Measurements from ENCODE around the gene HEYL.

The HEYL gene

DNA sequence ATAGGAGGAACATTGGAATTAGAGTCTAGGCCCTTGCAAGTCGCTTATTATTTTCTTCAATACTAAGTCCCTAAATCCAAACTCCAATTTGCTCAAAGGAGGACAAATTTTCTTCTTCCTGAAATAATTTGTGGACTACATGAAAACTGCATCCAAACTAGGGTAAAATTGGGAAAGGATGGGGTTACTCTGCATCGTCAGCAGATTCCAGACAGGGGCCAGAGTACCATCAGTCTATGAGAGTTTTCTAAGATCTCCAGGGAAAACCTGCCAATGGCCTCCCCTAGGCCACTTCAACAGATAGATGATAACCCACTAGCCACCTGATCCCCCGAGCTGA is 508 bp downstream of the HEYL start:
- no peak for DNase-seq
- TF ChIP-seq POLR2A (IDR thresholded peaks at IDR 0.05; ENCODE audit: low read length): no peak

DNA sequence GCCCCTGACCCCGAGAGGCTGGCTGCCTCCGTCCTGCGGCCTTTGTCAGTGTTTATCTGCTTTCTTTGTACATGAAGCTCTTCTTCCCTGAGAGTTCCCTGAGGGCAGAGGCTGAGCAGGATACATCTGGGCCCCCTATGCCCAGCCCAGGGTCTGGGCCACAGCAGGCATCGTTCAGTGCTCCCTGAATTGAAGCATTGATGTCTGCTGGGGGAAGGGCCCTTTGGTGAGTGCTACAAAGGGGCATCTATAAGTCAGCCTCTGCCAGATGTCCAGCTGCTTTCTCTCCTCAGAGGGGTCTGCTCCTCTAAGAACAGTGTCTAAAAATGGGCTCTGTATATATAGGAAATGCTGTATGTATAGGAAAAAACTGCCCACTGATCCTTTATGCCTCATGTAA is 2.1 kb downstream of the HEYL start:
- DNase-seq: no peak
- TF ChIP-seq POLR2A (IDR thresholded peaks at IDR 0.05; ENCODE audit: low read length): no peak
- TF ChIP-seq GATA1 (IDR thresholded peaks at IDR 0.05; ENCODE audit: low read depth, low read length): no peak

DNA sequence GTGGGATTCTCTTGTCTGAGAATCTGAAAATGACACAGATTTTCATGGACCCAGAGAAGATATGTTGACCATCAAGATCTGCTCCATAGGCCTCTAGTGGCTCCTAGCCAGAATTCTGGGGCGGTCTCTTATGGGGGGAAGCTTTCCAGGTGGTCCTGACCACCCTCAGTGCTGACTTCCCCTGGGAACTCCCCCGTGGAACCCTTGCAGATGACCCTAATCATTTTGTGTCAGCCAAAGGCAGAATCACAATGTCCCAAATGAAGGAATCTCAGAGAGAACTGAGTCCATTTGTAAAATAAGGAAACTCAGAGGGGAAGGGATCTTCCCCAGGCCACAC is 3.6 kb downstream of the HEYL start:
- TF ChIP-seq GATA1 (IDR thresholded peaks at IDR 0.05; ENCODE audit: low read depth, low read length) (no peak), POLR2A (IDR thresholded peaks at IDR 0.05; ENCODE audit: low read length) (no peak)

DNA sequence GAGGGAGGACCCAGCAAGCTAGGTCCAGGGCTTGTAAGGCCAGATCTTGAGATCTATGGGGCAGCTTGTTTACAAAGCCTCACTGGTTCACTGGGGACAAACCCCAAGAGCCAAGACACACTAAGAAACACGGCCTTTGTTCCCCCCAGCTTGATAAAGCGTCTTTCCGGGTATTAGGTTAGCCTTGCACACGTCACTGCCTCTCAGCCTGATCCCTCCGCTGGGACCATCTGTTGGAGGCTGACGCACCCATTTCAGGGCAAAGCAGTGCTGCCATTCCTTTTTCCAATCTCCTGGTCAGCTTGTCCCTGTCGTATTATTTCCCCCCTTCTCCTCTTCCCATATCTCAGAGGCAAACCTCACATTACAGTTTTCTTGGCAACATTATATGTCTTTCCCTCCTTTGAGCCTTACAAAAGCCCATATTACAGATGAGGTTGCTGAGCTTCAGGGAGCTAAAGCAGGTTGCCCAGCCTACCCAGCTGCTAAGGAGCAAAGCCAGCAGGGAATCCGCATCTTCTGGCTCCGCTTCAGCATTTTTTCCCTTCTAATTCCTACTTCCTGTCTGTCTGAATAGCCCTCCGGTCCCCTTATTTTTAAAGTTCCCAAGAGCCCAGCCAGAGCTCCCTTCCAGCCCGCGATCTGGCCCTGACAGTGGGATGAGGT is 4.1 kb downstream of the HEYL start:
- TF ChIP-seq POLR2A (IDR thresholded peaks at IDR 0.05; ENCODE audit: low read length): no peak
- no peak for TF ChIP-seq GATA1 (IDR thresholded peaks at IDR 0.05; ENCODE audit: low read depth, low read length)
- DNase-seq: no peak

More for the DNA sequence above, 3.6 kb downstream of the HEYL start:
- DNase-seq: no peak

DNA sequence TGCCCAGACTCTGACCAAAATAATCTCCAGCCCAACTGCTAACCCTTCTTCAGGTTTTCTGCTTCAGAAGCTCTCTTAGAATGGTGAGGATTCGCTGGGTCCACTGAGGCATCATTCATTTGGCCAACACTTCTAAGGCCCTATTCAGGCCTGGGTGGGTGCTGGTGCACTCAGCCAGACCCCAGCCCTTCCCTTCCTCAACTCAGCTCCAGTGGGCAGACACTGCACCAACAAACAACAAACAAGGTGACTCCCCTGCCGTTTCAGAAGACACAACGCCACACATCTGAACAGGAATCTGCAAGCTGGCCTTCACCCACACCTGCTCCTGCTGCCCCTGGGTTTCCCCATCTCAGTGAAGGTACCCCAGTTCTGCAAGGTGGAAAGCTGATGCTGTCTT is 6.0 kb downstream of the HEYL start:
- TF ChIP-seq POLR2A (IDR thresholded peaks at IDR 0.05; ENCODE audit: low read length) (no peak), GATA1 (IDR thresholded peaks at IDR 0.05; ENCODE audit: low read depth, low read length) (no peak)
- DNase-seq: no peak

DNA sequence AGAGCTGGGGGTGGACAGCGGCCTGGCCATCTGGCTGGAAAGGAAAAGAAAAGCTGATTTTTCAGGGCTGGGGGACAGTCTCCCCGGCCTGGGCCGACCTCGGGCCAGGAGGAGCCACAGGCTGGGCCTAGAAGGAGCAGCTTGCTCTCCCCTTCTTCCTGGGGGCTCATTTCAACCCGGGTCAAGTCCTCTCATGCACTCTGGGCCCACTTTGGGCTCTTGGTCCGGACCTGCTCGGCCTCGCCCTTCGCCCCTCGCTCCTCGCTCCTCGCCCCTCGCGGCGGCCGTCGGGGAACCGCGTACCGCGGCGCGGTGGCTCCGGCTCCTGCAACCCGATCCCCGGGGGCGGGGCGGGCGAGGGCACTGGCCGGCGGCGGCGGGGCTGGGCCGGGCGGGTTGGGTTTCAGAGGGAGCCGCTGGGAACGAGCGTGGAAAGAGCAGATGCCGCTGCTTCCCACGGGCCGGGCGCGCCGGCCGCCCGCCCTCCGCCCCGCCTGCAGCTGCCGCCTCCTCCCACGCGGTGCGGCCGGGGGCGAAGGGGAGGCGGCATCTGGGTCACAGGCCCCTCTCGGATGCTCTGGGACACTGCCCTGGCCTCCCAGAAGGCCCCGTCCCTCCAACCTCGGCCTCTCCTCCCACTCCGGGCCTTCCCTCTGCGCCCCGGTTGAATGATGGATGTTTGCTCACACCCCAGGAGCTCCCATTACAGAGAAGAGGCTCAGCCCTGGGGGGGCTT is 6.6 kb downstream of the HEYL start:
- no peak for DNase-seq
- TF ChIP-seq POLR2A (IDR thresholded peaks at IDR 0.05; ENCODE audit: low read length): no peak
- TF ChIP-seq GATA1 (IDR thresholded peaks at IDR 0.05; ENCODE audit: low read depth, low read length): no peak

DNA sequence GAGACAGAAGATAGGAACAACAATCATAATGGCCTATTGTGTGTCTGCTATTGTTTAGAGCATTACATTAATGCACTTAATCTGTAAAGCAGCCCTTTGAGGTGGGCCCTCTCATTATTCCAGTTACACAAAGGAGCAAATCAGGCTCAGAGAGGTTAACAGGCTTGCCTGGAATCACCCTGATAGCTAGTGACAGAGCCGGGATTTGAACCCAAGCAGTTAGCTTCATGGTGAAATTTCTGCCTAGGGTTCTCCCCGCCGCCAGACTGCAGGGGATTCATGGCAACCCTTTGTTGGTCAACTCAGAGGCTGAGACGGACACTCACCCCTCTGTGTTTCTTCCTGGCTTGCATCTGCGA is 7.1 kb downstream of the HEYL start:
- TF ChIP-seq POLR2A (IDR thresholded peaks at IDR 0.05; ENCODE audit: low read length): no peak
- no peak for TF ChIP-seq GATA1 (IDR thresholded peaks at IDR 0.05; ENCODE audit: low read depth, low read length)
- no peak for DNase-seq

DNA sequence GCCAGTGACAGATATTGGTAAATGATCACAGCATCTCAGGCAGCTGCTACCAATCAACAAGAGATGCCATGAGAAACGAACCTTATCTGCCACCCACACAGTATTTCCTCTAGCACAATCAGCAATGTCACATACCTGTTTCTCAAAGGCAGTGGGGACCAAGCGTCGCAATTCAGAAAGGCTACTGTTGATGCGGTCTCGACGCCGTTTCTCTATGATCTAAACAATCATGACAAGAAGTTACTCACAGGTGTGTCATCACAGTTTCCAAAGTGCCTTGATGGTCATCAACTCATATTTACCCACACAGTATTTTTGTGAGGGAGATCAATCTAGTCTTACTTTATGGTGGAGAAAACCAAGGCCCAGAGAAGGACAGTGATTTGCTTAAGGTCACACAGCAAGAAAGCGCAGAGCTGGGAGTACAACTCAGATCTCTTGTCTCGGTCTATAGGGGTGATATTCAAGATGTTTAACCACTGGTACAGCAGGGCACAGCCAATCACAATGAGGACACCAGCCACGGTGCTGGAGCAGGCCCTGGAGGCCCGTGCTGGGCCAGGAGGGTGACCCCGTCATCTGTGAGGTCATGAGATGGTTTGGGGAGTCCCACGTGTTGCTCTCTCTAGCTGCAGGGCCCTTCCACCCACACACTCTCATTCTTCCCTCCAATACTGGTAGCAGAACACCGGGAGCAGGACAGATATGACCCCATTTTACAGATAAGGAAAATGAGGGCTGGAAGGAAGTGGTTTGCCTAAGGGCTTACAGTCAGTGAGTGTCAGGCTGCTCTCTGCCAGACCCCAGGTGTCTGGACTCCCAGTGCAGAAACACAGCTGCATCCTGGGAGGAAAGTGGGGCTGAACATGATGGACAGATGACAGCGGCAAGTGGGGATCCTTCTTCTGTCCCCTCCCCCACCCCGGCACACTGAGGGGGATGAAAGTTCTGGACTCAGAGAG is 7.8 kb downstream of the HEYL start:
- DNase-seq: no peak
- TF ChIP-seq POLR2A (IDR thresholded peaks at IDR 0.05; ENCODE audit: low read length) (no peak), GATA1 (IDR thresholded peaks at IDR 0.05; ENCODE audit: low read depth, low read length) (no peak)

DNA sequence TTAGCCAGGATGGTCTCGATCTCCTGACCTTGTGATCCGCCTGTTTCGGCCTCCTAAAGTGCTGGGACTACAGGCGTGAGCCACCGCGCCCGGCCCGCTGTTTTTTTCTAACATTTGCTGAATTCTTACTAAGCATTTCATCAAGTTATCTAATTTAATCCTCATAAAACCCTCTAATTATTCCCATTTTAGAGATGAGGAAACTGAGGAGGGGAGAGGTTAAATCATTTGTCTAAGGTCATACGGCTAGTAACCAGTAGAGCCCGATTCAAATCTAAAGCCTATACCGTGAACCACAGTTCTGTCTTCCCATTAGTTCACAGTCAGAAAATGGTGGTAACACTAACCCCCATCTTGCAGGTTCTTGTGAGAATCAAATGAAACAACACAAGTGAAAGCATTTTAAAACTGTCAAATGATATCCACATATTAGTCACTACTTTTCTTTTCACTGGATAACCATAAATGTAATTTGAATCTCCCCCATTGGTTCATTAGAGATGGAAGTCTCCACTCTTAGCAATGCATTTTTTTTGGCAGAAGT is 10.6 kb downstream of the HEYL start:
- TF ChIP-seq POLR2A (IDR thresholded peaks at IDR 0.05; ENCODE audit: low read length): no peak
- no peak for TF ChIP-seq GATA1 (IDR thresholded peaks at IDR 0.05; ENCODE audit: low read depth, low read length)
- DNase-seq: no peak

DNA sequence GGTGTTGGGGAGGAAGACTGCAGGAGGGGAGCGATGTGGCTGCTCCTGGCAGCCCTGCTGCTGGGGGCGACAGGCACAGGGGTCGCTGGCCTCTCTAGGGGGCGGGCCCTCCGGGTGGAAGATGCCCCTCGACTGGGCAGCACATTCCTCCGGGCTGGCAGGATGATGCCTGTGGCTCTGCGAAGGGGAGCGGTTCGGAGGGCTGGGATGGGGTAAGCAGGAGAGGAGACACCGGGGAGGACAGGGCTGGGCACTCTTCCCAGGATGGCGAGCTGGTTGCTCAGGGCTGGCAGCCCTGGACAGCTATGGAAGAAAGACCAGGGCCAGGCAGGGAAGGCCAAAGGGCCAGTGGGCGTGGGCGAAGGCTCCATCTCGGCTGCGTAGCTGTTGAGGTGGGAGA is 12.8 kb downstream of the HEYL start:
- no peak for DNase-seq
- TF ChIP-seq GATA1 (IDR thresholded peaks at IDR 0.05; ENCODE audit: low read depth, low read length) (no peak), POLR2A (IDR thresholded peaks at IDR 0.05; ENCODE audit: low read length) (no peak)

DNA sequence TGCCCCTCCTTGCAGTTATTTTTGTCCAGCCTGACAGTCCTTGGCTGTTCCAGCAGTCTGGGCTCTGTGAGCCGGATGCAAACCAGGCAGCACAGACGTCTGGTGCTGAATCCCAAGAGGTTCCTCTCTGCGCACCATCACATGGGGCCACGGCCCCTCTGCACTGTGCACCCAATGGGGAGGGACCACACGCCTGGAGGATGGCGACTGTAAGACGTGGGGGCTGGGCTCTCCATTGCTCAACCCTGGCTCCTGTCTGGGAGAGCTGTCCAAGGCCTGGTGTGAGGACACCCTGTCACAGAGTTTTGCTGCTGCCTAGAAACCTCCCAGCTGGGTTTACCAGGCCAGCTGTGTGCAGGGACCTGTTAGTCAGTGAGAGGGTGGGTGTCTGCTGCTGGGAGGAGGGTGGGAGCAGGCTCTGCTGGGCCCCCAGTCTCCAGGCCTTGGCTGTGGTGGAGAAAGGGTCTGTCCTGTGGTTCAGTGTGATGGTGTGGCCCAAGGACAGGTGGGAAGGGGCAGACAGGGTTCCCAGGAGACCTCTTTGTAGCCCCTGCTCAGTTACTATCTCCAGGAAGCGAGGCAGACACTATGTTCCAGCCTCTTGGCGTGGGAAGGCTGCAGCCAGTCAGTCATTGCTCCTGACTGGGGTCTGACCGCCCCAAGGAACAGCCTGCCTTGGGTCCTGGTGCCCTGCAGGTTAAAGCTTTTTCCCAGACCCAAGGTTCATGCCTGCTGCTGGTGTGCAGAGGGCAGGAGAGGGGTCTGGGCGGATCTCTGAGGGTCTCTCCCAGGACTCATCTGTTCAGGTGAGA is 13.8 kb downstream of the HEYL start:
- TF ChIP-seq POLR2A (IDR thresholded peaks at IDR 0.05; ENCODE audit: low read length): no peak
- TF ChIP-seq GATA1 (IDR thresholded peaks at IDR 0.05; ENCODE audit: low read depth, low read length): no peak
- no peak for DNase-seq

DNA sequence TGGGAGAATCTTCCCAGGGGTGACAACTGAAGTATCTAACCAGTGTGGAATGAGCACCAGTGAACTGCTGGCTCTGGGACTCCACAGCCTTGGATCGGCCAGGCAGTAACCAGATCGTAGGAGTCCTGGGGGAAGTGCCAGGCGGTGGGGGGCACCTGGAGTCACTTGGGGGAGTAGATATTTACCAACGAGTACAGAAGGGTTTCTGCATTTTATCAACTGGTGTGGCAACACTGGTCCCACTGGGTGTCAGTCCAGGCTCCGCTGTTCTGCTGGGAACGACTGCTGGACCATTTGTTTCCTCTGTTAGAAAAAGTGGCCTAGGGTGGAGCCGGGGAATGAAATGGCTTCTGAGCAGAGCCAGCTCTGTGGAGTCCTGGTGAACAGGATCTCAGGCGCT is 14.4 kb downstream of the HEYL start:
- TF ChIP-seq GATA1 (IDR thresholded peaks at IDR 0.05; ENCODE audit: low read depth, low read length) (no peak), POLR2A (IDR thresholded peaks at IDR 0.05; ENCODE audit: low read length) (no peak)

DNA sequence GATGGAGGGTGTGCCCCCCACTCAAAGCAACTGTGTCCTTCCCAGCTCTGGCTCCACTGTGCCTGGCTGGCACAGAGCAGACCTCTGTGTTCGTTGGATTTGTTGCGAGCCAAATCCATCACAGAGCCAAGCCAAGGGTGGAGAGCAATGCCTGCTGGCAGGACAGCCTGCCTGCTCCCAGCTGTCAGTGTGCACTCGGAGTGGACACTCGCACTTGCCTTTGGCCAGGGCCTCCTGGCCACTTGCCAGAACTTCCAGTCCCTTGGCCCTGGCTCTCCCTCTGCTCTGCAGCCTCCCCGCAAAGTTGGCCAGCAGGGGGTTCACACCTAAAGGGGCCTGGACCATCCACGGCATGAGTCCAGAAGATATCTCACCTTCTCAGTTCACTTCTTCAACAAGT is 16.4 kb downstream of the HEYL start:
- TF ChIP-seq POLR2A (IDR thresholded peaks at IDR 0.05; ENCODE audit: low read length): no peak
- no peak for TF ChIP-seq GATA1 (IDR thresholded peaks at IDR 0.05; ENCODE audit: low read depth, low read length)
- no peak for DNase-seq

More for the DNA sequence above, 14.4 kb downstream of the HEYL start:
- DNase-seq: no peak

All from erythroblast (primary cell).